Measurements from ENCODE around the gene CAV3. TPM values are rescaled to one million over a fixed set of nuclear protein-coding genes. Genes with fewer than 3 reads are reported as not detected.
"Not testable (repeated sequence)": the region's sequence is repeated elsewhere in the genome, so short reads cannot be mapped to it uniquely, and the experiment has no call there.

The CAV3 gene
- total RNA-seq, result not detected

GRCh38 chr3:8733332-8734094 is at the start of gene CAV3:
Gene CAV3, plus strand, starts transcription at chr3:8733802. Its CDS starts 75 bp downstream, at chr3:8733877.
- DNase-seq, result no peak

- DNase-seq, result not testable (repeated sequence)
Observed at GRCh38 chr3:8684992-8685391, 48.6 kb upstream of the CAV3 start.

- not testable (repeated sequence) for DNase-seq
Observed at GRCh38 chr3:8691295-8691694, 42.3 kb upstream of the CAV3 start.

GRCh38 chr3:8702560-8702959 is 31.0 kb upstream of the CAV3 start:
- DNase-seq, result no peak

- DNase-seq, result no peak
Observed at GRCh38 chr3:8705575-8705974, 28.0 kb upstream of the CAV3 start.

GRCh38 chr3:8709287-8709686 is 24.3 kb upstream of the CAV3 start:
- DNase-seq, result no peak

GRCh38 chr3:8709801-8710507 is 23.6 kb upstream of the CAV3 start:
- no peak for DNase-seq

GRCh38 chr3:8712045-8712907 is 21.3 kb upstream of the CAV3 start:
- no peak for DNase-seq

- DNase-seq, result no peak
Observed at GRCh38 chr3:8712908-8713255, 20.7 kb upstream of the CAV3 start.

- DNase-seq, result no peak
Observed at GRCh38 chr3:8713901-8714759, 19.5 kb upstream of the CAV3 start.

- DNase-seq, result not testable (repeated sequence)
Observed at GRCh38 chr3:8715757-8716156, 17.8 kb upstream of the CAV3 start.

GRCh38 chr3:8722808-8723207 is 10.8 kb upstream of the CAV3 start:
- no peak for DNase-seq

- DNase-seq, result no peak
Observed at GRCh38 chr3:8723612-8724011, 10.0 kb upstream of the CAV3 start.

- no peak for DNase-seq
Observed at GRCh38 chr3:8724108-8724752, 9.4 kb upstream of the CAV3 start.

GRCh38 chr3:8727605-8728512 is 5.7 kb upstream of the CAV3 start:
- DNase-seq, result no peak

- no peak for DNase-seq
Observed at GRCh38 chr3:8729479-8729878, 4.1 kb upstream of the CAV3 start.

- DNase-seq, result no peak
Observed at GRCh38 chr3:8730656-8731055, 2.9 kb upstream of the CAV3 start.

- DNase-seq, result no peak
Observed at GRCh38 chr3:8732413-8732812, 1.2 kb upstream of the CAV3 start.

- no peak for DNase-seq
Observed at GRCh38 chr3:8734137-8734878, 706 bp downstream of the CAV3 start.

- no peak for DNase-seq
Observed at GRCh38 chr3:8734908-8735307, 1.3 kb downstream of the CAV3 start.

Measured in effector CD4-positive, alpha-beta T cell (primary cell).